Smooth muscle cell (in vitro differentiated cells): ENCODE measurements around the gene KIT. TPM values are rescaled to one million over a fixed set of nuclear protein-coding genes. Genes with fewer than 3 reads are reported as not detected.

ENCODE experiments used
- DNase-seq: peaks from one replicate; lab custom pipeline; 2025; ENCODE audit not compliant: unreplicated experiment; lab: John Stamatoyannopoulos, UW
- H2AFZ ChIP-seq: fragments of 200-600 bp; sonication (generic); 2 replicates; pipeline ENCODE4 v1.6.0; 2016; ENCODE audit warnings: antibody characterized with exemption, low read depth, mild to moderate bottlenecking
- H3F3A ChIP-seq: fragments of 200-600 bp; sonication (generic); 2 replicates; pipeline ENCODE4 v1.6.0; 2017; ENCODE audit warnings: antibody characterized with exemption, low read depth
- H3K27ac ChIP-seq: fragments of 200-600 bp; sonication (generic); 2 replicates; pipeline ENCODE4 v1.5.1; 2016; ENCODE audit warnings: low read depth, mild to moderate bottlenecking
- H3K27me3 ChIP-seq: fragments of 200-600 bp; sonication (generic); 2 replicates; pipeline ENCODE4 v1.6.1; 2016; ENCODE audit warnings: low read depth, mild to moderate bottlenecking
- H3K36me3 ChIP-seq: fragments of 200-600 bp; sonication (generic); 2 replicates; pipeline ENCODE4 v1.5.1; 2016; ENCODE audit warnings: low read depth
- H3K4me1 ChIP-seq: fragments of 200-600 bp; sonication (generic); 2 replicates; pipeline ENCODE4 v1.5.1; 2016; ENCODE audit warnings: low read depth
- H3K4me2 ChIP-seq: fragments of 200-600 bp; sonication (generic); 2 replicates; pipeline ENCODE4 v1.6.0; 2016; ENCODE audit warnings: mild to moderate bottlenecking
- H3K4me3 ChIP-seq: fragments of 200-600 bp; sonication (generic); 2 replicates; pipeline ENCODE4 v1.5.1; 2016; ENCODE audit warnings: mild to moderate bottlenecking
- H3K79me2 ChIP-seq: fragments of 200-600 bp; sonication (generic); 2 replicates; pipeline ENCODE4 v1.6.0; 2016; ENCODE audit warnings: low read depth, mild to moderate bottlenecking
- H3K9ac ChIP-seq: fragments of 200-600 bp; sonication (generic); 2 replicates; pipeline ENCODE4 v1.6.0; 2016; ENCODE audit warnings: low read depth
- H3K9me3 ChIP-seq: fragments of 200-600 bp; sonication (generic); replicated peaks from 2 replicates; pipeline ENCODE4 v1.5.1; 2016; ENCODE audit warnings: low read depth
- H4K20me1 ChIP-seq: fragments of 200-600 bp; sonication (generic); 2 replicates; pipeline ENCODE4 v1.6.0; 2016; ENCODE audit warnings: low read depth
- CTCF ChIP-seq: fragments of 200-600 bp; sonication (generic); IDR thresholded peaks from 2 replicates; pipeline ENCODE4 v1.5.1; 2017; ENCODE audit warnings: borderline replicate concordance, mild to moderate bottlenecking, antibody characterized with exemption; ENCODE audit not compliant: insufficient read depth, poor library complexity, severe bottlenecking
- WGBS: methylation state at CpG from one replicate; pipeline ENCODE4 v1.1.7; 2016; ENCODE audit warnings: low lambda C conversion rate; 5-methylcytosine and 5-hydroxymethylcytosine counted together
- polyA plus RNA-seq: library from polyadenylated mRNA; unstranded; fragments of >200 nt; fragmentation: Nextera tagmentation; extraction: Ambion mirVana; gene quantifications from 2 replicates; pipeline ENCODE4 v1.2.1, GENCODE V29; 2016
- total RNA-seq: library from RNA; depleted of rRNA; stranded (reverse); fragments of >200 nt; gene quantifications from 2 replicates; pipeline ENCODE4 v1.2.3, GENCODE V29; 2014

The KIT gene
- total and polyA plus RNA-seq, 2 experiments from 2014 or later: 3.2 to 7.0 TPM

- Histone ChIP-seq H3K27me3 (no peaks in the 10 kb centered on the region), H3K27ac (no peak overlapping the region), H2AFZ (no peak overlapping the region), H3F3A (no peaks in the 10 kb centered on the region), H3K4me1 (no peaks in the 10 kb centered on the region), H3K4me3 (no peak overlapping the region), H3K9ac (no peak overlapping the region), H3K9me3 (no peaks in the 10 kb centered on the region), H3K79me2 (no peaks in the 10 kb centered on the region), H4K20me1 (no peaks in the 10 kb centered on the region), H3K4me2 (no peak overlapping the region), H3K36me3 (no peaks in the 10 kb centered on the region)
- DNase-seq: no peak
- WGBS: 76% methylated on average over 6 of the region's 6 CpGs
- no peak for TF ChIP-seq CTCF
Measured at GRCh38 chr4:54643958-54644751, 13.6 kb upstream of the KIT start.

GRCh38 chr4:54645830-54646229, 11.9 kb upstream of the KIT start:
- H3K4me2 ChIP-seq: no peak overlapping the region
- no peaks in the 10 kb centered on the region for H3K27me3 ChIP-seq
- H3K9me3 ChIP-seq: no peaks in the 10 kb centered on the region
- H3F3A ChIP-seq: no peaks in the 10 kb centered on the region
- DNase-seq: no peak
- no peak overlapping the region for H3K27ac ChIP-seq
- H3K36me3 ChIP-seq: no peaks in the 10 kb centered on the region
- H4K20me1 ChIP-seq: no peaks in the 10 kb centered on the region
- TF ChIP-seq CTCF: no peak
- no peaks in the 10 kb centered on the region for H3K4me1 ChIP-seq
- WGBS: 90% methylated on average over 1 of the region's 1 CpG
- H2AFZ ChIP-seq: no peak overlapping the region
- no peaks in the 10 kb centered on the region for H3K79me2 ChIP-seq
- H3K9ac ChIP-seq: no peak overlapping the region
- no peak overlapping the region for H3K4me3 ChIP-seq

GRCh38 chr4:54647070-54647469, 10.7 kb upstream of the KIT start:
- H3K27me3 ChIP-seq: no peaks in the 10 kb centered on the region
- 37% methylated on average over 4 of the region's 4 CpGs for WGBS

More at GRCh38 chr4:54647070-54647469, 10.7 kb upstream of the KIT start:
- H3K27ac ChIP-seq: no peak overlapping the region
- no peak overlapping the region for H3K4me3 ChIP-seq
- H3K9ac ChIP-seq: no peak overlapping the region
- H3K4me1 ChIP-seq: no peaks in the 10 kb centered on the region
- no peak overlapping the region for H2AFZ ChIP-seq
- no peaks in the 10 kb centered on the region for H3F3A ChIP-seq
- H4K20me1 ChIP-seq: no peaks in the 10 kb centered on the region
- TF ChIP-seq CTCF: no peak
- H3K4me2 ChIP-seq: no peak overlapping the region
- H3K79me2 ChIP-seq: no peaks in the 10 kb centered on the region
- H3K9me3 ChIP-seq: no peaks in the 10 kb centered on the region
- DNase-seq: no peak
- no peaks in the 10 kb centered on the region for H3K36me3 ChIP-seq
